Measurements from ENCODE around the gene FUBP1. TPM values are rescaled to one million over a fixed set of nuclear protein-coding genes. Genes with fewer than 3 reads are reported as not detected.

Gene FUBP1
- polyA plus RNA-seq, 3 donors, result 16.5 to 47.3 (median 16.5) TPM

DNA sequence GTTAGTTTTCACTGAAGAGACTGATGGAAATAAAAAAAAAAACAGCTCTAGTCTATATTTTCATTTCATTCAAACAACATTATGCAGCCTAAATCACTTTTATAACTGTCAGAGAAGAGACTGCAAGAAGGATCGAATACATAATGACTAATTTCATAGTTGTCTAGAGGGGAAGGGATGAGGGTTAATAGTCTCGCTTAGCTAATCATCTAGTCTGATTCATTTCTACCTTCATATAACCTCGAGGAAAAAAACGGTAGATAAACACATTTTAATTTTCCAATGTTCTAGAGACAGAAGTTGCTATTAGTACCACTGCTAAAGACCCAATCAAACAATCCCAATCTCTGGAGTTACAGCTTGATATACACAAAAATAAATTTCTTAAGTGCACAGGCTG is 3.5 kb downstream of the FUBP1 start:
- Histone ChIP-seq H3K4me3 (replicated peaks in 1 of 3; ENCODE audit: low read depth in 2 of 3, low read length in 3 of 3) (peak overlapping the region in 1 of 3 experiments; percentile 99), H3K27me3 (ENCODE audit: control insufficient read depth in 2 of 2, insufficient read depth in 2 of 2, low read length in 2 of 2) (no peaks in the 10 kb centered on the region), H3K36me3 (replicated peaks in 1 of 2; ENCODE audit: control insufficient read depth in 1 of 2, insufficient read depth in 2 of 2, low read length in 2 of 2) (peaks cover 15 to 28% of the 10 kb centered on the region in 2 donors), H3K27ac (ENCODE audit: low read depth in 1 of 2, low read length in 2 of 2) (peak overlapping the region in 1 of 2 donors; percentile 33), H3K4me2 (replicated peaks; ENCODE audit: extremely low read depth, low read length, poor library complexity, severe bottlenecking) (peak overlapping the region; percentile 97), H3K79me2 (ENCODE audit: insufficient read depth, low read length) (peaks cover 92% of the 10 kb centered on the region), H3K9me3 (replicated peaks in 1 of 2; ENCODE audit: control insufficient read depth in 1 of 2, insufficient read depth in 1 of 2, low read length in 2 of 2) (no peaks in the 10 kb centered on the region), H2AFZ (ENCODE audit: insufficient read depth, low read depth, low read length, poor library complexity, severe bottlenecking) (no peak overlapping the region), H3K4me1 (ENCODE audit: control insufficient read depth in 1 of 2, insufficient read depth in 2 of 2, low read length in 2 of 2) (peaks cover 26 to 33% of the 10 kb centered on the region in 2 donors), H3K9ac (ENCODE audit: insufficient read depth, low read length, poor library complexity, severe bottlenecking) (no peak overlapping the region), H4K20me1 (ENCODE audit: insufficient read depth, low read length) (peaks cover 70% of the 10 kb centered on the region)
- TF ChIP-seq, protein P1, sequence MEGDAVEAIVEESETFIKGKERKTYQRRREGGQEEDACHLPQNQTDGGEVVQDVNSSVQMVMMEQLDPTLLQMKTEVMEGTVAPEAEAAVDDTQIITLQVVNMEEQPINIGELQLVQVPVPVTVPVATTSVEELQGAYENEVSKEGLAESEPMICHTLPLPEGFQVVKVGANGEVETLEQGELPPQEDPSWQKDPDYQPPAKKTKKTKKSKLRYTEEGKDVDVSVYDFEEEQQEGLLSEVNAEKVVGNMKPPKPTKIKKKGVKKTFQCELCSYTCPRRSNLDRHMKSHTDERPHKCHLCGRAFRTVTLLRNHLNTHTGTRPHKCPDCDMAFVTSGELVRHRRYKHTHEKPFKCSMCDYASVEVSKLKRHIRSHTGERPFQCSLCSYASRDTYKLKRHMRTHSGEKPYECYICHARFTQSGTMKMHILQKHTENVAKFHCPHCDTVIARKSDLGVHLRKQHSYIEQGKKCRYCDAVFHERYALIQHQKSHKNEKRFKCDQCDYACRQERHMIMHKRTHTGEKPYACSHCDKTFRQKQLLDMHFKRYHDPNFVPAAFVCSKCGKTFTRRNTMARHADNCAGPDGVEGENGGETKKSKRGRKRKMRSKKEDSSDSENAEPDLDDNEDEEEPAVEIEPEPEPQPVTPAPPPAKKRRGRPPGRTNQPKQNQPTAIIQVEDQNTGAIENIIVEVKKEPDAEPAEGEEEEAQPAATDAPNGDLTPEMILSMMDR (IDR thresholded peaks at IDR 0.05), result no peak
- intact Hi-C loops (cut with micrococcal nuclease), result no loop called here
- H3K4me3 Mint-ChIP-seq, result no peak overlapping the region
- H3K4me1 Mint-ChIP-seq, result peaks cover 10% of the 10 kb centered on the region
- no CpG with 5 or more reads among the region's 4 CpGs for WGBS (ENCODE audit: insufficient coverage)
- no peaks in the 10 kb centered on the region for H3K27me3 Mint-ChIP-seq (ENCODE audit: low read depth in 3 of 3)
- H3K27ac Mint-ChIP-seq, result peak overlapping the region in 1 of 7 donors; percentile 73
- H3K9me3 Mint-ChIP-seq, result peaks cover 0 to 1% (median 0%) of the 10 kb centered on the region in 7 donors
- no peak for DNase-seq
- H3K36me3 Mint-ChIP-seq, result peaks cover 12 to 27% of the 10 kb centered on the region in 2 donors

DNA sequence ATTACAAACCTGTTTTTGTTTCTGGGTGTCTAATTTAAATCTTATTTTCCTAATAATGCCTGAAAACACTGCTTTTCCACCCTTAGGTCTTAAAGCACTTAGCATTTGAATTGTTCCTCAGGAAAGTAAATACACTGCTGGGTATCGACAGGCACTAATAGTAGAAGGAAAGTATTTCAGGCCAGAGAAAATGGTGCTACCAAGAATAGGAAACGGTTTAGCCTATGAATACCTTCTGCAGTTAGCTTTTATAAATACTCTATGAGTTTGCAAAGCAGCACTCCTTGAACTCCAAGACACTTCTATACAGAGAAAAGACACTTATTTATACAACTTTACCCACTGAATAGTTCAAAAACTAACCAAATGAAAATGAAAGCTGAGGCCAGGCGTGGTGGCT is 6.8 kb downstream of the FUBP1 start:
- TF ChIP-seq, protein P1 (IDR thresholded peaks at IDR 0.05), result no peak
- H3K4me3 Mint-ChIP-seq, result no peak overlapping the region
- H3K9ac ChIP-seq (ENCODE audit: insufficient read depth, low read length, poor library complexity, severe bottlenecking), result no peak overlapping the region
- peaks cover 38 to 56% of the 10 kb centered on the region in 2 donors for H3K36me3 Mint-ChIP-seq
- peak overlapping the region in 1 of 7 donors; percentile 45 for H3K27ac Mint-ChIP-seq
- H3K27me3 Mint-ChIP-seq (ENCODE audit: low read depth in 3 of 3), result no peaks in the 10 kb centered on the region
- H3K4me2 ChIP-seq (replicated peaks; ENCODE audit: extremely low read depth, low read length, poor library complexity, severe bottlenecking), result no peak overlapping the region
- H3K79me2 ChIP-seq (ENCODE audit: insufficient read depth, low read length), result peaks cover 100% of the 10 kb centered on the region
- peaks cover 4% of the 10 kb centered on the region for H3K4me1 Mint-ChIP-seq
- no peaks in the 10 kb centered on the region for H3K9me3 ChIP-seq (replicated peaks in 1 of 2; ENCODE audit: control insufficient read depth in 1 of 2, insufficient read depth in 1 of 2, low read length in 2 of 2)
- intact Hi-C loops (cut with micrococcal nuclease), result no loop called here
- H3K4me3 ChIP-seq (replicated peaks in 1 of 3; ENCODE audit: low read depth in 2 of 3, low read length in 3 of 3), result no peak overlapping the region
- peak overlapping the region in 1 of 2 donors; percentile 32 for H3K27ac ChIP-seq (ENCODE audit: low read depth in 1 of 2, low read length in 2 of 2)
- peaks cover 99% of the 10 kb centered on the region for H4K20me1 ChIP-seq (ENCODE audit: insufficient read depth, low read length)
- peaks cover 15 to 18% of the 10 kb centered on the region in 2 donors for H3K4me1 ChIP-seq (ENCODE audit: control insufficient read depth in 1 of 2, insufficient read depth in 2 of 2, low read length in 2 of 2)
- no peaks in the 10 kb centered on the region for H3K27me3 ChIP-seq (ENCODE audit: control insufficient read depth in 2 of 2, insufficient read depth in 2 of 2, low read length in 2 of 2)
- H3K36me3 ChIP-seq (replicated peaks in 1 of 2; ENCODE audit: control insufficient read depth in 1 of 2, insufficient read depth in 2 of 2, low read length in 2 of 2), result peaks cover 47 to 61% of the 10 kb centered on the region in 2 donors
- no CpG with 5 or more reads among the region's 3 CpGs for WGBS (ENCODE audit: insufficient coverage)
- H2AFZ ChIP-seq (ENCODE audit: insufficient read depth, low read depth, low read length, poor library complexity, severe bottlenecking), result no peak overlapping the region
- DNase-seq, result no peak
- peaks cover 0 to 1% (median 0%) of the 10 kb centered on the region in 7 donors for H3K9me3 Mint-ChIP-seq
